Adrenal gland (tissue), 12 donors: ENCODE data around the gene SNAPC3. TPM values are rescaled to one million over a fixed set of nuclear protein-coding genes. Genes with fewer than 3 reads are reported as not detected.

ENCODE experiments used
- DNase-seq, 7 donors: peaks; one replicate each; pipeline ENCODE4 v3.0.0-alpha.2; 2019 to 2020
- H3K27ac ChIP-seq, 5 donors: fragments of 200-600 bp; sonication (generic) in 4 of 5; 1 replicate in 3 of 5; 2 replicates in 2 of 5; pipeline versions ENCODE4 v1.5.1 to v1.8.0; 2016 to 2020; ENCODE audit warnings: mild to moderate bottlenecking in 1 of 5
- H3K27me3 ChIP-seq: fragments of 200-600 bp; 2 replicates; pipeline ENCODE4 v1.8.0; 2021
- H3K36me3 ChIP-seq, 2 donors: fragments of 200-600 bp; replicated peaks in 1 of 2; 1 replicate in 1 of 2; 2 replicates in 1 of 2; pipeline versions ENCODE4 v1.5.1 to v1.8.0; 2018 to 2022
- H3K4me1 ChIP-seq, 2 donors: fragments of 200-600 bp; replicated peaks in 1 of 2; 1 replicate in 1 of 2; 2 replicates in 1 of 2; pipeline versions ENCODE4 v1.5.1 to v1.8.0; 2018 to 2021
- H3K4me3 ChIP-seq, 4 donors: fragments of 200-600 bp; sonication (generic) in 3 of 4; one replicate each; pipeline ENCODE4 v1.5.1; 2016 to 2018
- H3K9me3 ChIP-seq, 3 donors: fragments of 200-600 bp; sonication (generic) in 1 of 3; replicated peaks in 1 of 3; 1 replicate in 2 of 3; 2 replicates in 1 of 3; pipeline versions ENCODE4 v1.5.1 to v1.8.0; 2016 to 2021
- POLR2A ChIP-seq, 2 donors: fragments of 450-650 bp; IDR thresholded peaks; one replicate each; pipeline ENCODE4 v1.6.1; 2017; ENCODE audit warnings: antibody characterized with exemption in 2 of 2, mild to moderate bottlenecking in 2 of 2, moderate library complexity in 1 of 2
- WGBS, 4 donors: extraction: QIAGEN DNeasy Blood & Tissue Kit in 2 of 4; methylation state at CpG; one replicate each; pipeline versions ENCODE4 v1.1.5 to v1.1.7; 2013 to 2017; 5-methylcytosine and 5-hydroxymethylcytosine counted together
- intact Hi-C, 2 donors: fragments of 100-400 bp; cut with DNase I; formaldehyde crosslinking; loops; one replicate each; pipeline versions ENCODE4 v1.14.1 to v1.15.0; 2022 to 2023
- polyA plus RNA-seq, 3 donors: library from polyadenylated mRNA; stranded (reverse); fragments of 200-250 nt in 2 of 3; fragments of 350-450 nt in 1 of 3; fragmentation: Illumina TruSeq in 1 of 3; extraction: RNeasy Lipid Tissue Mini Kit (QIAGEN cat#74804) in 1 of 3; gene quantifications; one replicate each; pipeline ENCODE4 v1.2.3, GENCODE V29; 2013 to 2014
- total RNA-seq, 9 donors: library from RNA; depleted of rRNA in 4 of 9; stranded (reverse); fragments of >200 nt in 4 of 9; fragments of 120-200 nt in 1 of 9; fragmentation: NEBNext Ultra II Directional in 1 of 9; extraction: Animal tissue kit (Norgen Biotek cat#: 25700) in 1 of 9; gene quantifications; one replicate each; pipeline versions ENCODE4 v1.1.0 to v1.2.4, GENCODE V29; 2013 to 2023
- TF ChIP-seq, protein P1 (sequence below), 6 experiments: fragments of 450-650 bp in 4 of 6; fragments of 200-600 bp in 2 of 6; sonication (generic) in 1 of 6; IDR thresholded peaks; 1 replicate in 5 of 6; 2 replicates in 1 of 6; pipeline versions ENCODE4 v1.5.1 to v1.8.0; 2016 to 2021; ENCODE audit warnings: antibody characterized with exemption in 6 of 6, mild to moderate bottlenecking in 2 of 6, moderate library complexity in 1 of 6
- donor health status: healthy with polysubstance abuse.
- donor health status: Bipolar disorder and iron deficiency.
- donor health status: DM: yes; HTN: yes; CAD: no.
- donor health status: DM: no; HTN: no; CAD: no.
- donor health status: DM: no; HTN: no; CAD: no.
- donor health status: DM: yes; HTN: yes; CAD: no.

The SNAPC3 gene
- total and polyA plus RNA-seq, 12 donors: 9.8 to 62.2 (median 41.1) TPM

GRCh38 chr9:15480028-15480427, 57.4 kb downstream of the SNAPC3 start:
- Histone ChIP-seq H3K27ac (no peak overlapping the region), H3K27me3 (no peaks in the 10 kb centered on the region), H3K4me1 (no peaks in the 10 kb centered on the region), H3K4me3 (no peak overlapping the region), H3K9me3 (no peaks in the 10 kb centered on the region), H3K36me3 (peaks cover 0 to 7% of the 10 kb centered on the region in 2 donors)
- TF ChIP-seq, protein P1, sequence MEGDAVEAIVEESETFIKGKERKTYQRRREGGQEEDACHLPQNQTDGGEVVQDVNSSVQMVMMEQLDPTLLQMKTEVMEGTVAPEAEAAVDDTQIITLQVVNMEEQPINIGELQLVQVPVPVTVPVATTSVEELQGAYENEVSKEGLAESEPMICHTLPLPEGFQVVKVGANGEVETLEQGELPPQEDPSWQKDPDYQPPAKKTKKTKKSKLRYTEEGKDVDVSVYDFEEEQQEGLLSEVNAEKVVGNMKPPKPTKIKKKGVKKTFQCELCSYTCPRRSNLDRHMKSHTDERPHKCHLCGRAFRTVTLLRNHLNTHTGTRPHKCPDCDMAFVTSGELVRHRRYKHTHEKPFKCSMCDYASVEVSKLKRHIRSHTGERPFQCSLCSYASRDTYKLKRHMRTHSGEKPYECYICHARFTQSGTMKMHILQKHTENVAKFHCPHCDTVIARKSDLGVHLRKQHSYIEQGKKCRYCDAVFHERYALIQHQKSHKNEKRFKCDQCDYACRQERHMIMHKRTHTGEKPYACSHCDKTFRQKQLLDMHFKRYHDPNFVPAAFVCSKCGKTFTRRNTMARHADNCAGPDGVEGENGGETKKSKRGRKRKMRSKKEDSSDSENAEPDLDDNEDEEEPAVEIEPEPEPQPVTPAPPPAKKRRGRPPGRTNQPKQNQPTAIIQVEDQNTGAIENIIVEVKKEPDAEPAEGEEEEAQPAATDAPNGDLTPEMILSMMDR (IDR thresholded peaks at IDR 0.05): no peak
- no peak for TF ChIP-seq POLR2A (IDR thresholded peaks at IDR 0.05)
- WGBS, 4 donors: 83 to 87% (median 86%) methylated on average over 1 of the region's 1 CpG
- intact Hi-C loops: no loop called here
- DNase-seq: no peak

DNA sequence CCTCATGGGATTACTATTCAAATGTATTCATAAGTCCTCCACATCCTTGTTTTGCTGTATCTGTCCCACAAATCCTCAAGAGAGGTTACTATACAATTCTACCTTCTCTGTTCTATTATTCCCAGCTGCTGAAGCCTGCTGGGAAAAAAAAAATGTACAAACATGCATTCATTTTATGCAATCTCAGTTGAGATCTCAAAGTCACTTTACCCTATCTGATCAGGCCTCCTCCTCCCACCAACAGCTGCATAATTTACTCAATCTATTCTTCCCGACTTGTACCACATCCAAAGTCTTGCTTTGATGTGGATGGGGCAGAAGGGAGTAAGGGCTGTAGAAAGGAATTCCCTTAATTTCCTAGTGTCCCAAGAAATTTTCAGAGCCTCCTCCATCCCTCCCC, 59.5 kb downstream of the SNAPC3 start:
- WGBS, 4 donors: 71 to 85% (median 78%) methylated on average over 1 of the region's 1 CpG
- no peak for DNase-seq
- Histone ChIP-seq H3K9me3 (no peaks in the 10 kb centered on the region), H3K27ac (no peak overlapping the region), H3K27me3 (no peaks in the 10 kb centered on the region), H3K36me3 (peaks cover 0 to 4% of the 10 kb centered on the region in 2 donors), H3K4me3 (no peak overlapping the region), H3K4me1 (no peaks in the 10 kb centered on the region)
- intact Hi-C loops: no loop called here
- no peak for TF ChIP-seq POLR2A (IDR thresholded peaks at IDR 0.05)

GRCh38 chr9:15484802-15485201, 62.1 kb downstream of the SNAPC3 start:
- WGBS, 4 donors: 92 to 97% (median 93%) methylated on average over 6 of the region's 6 CpGs
- peaks cover 0 to 4% of the 10 kb centered on the region in 2 donors for H3K36me3 ChIP-seq
- H3K4me1 ChIP-seq: no peaks in the 10 kb centered on the region
- no peak overlapping the region for H3K4me3 ChIP-seq
- intact Hi-C loops: no loop called here
- H3K27me3 ChIP-seq: no peaks in the 10 kb centered on the region
- H3K9me3 ChIP-seq: no peaks in the 10 kb centered on the region
- H3K27ac ChIP-seq: no peak overlapping the region
- TF ChIP-seq, protein P1 (IDR thresholded peaks at IDR 0.05): no peak
- TF ChIP-seq POLR2A (IDR thresholded peaks at IDR 0.05): no peak
- DNase-seq: no peak

DNA sequence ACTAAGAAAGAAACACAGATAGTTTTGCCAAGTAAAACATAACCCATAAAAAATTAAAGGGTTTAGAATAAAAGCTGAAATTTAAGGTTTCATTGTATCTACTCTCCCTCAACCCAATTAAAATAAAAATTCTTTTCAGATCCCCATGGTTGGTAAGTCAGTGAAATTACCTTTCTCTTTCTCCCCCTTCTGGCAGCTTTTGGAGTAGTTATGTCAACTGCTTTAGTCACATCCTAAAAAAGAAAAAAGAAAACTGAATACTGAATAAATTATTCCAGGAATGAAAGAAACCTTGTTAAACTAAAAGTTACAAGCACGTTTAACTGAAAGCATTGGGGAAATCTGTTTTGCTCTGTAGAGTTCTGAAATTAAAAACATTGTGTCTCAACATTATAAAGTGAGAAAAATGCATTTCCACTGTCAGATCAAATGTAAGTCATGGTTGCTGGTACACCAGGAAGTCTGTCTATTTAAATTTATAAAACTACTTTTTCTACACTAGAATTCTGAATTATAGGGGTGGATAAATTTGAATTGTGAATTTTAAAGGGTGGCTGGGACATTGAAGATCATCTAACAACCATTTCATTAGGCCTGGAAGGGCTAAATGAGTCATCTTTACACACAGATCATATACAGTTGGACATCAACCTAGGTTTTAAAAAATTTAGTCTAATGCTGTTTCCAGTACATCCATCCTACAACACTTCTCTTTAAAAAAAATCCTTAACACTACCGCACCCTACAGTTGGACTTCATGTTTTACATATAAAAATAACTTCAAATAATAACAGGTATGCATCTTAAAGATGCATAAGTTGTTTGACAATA, 63.4 kb downstream of the SNAPC3 start:
- intact Hi-C loops: no loop called here
- TF ChIP-seq, protein P1 (IDR thresholded peaks at IDR 0.05): peak; percentile 34 to 55 (median 39)
- no peak for TF ChIP-seq POLR2A (IDR thresholded peaks at IDR 0.05)
- no peaks in the 10 kb centered on the region for H3K4me1 ChIP-seq
- no peak overlapping the region for H3K27ac ChIP-seq
- peaks cover 0 to 4% of the 10 kb centered on the region in 2 donors for H3K36me3 ChIP-seq
- no peak overlapping the region for H3K4me3 ChIP-seq
- 50 to 59% (median 55%) methylated on average over 2 of the region's 2 CpGs for WGBS, 4 donors
- H3K27me3 ChIP-seq: no peaks in the 10 kb centered on the region
- no peak for DNase-seq
- H3K9me3 ChIP-seq: no peaks in the 10 kb centered on the region

DNA sequence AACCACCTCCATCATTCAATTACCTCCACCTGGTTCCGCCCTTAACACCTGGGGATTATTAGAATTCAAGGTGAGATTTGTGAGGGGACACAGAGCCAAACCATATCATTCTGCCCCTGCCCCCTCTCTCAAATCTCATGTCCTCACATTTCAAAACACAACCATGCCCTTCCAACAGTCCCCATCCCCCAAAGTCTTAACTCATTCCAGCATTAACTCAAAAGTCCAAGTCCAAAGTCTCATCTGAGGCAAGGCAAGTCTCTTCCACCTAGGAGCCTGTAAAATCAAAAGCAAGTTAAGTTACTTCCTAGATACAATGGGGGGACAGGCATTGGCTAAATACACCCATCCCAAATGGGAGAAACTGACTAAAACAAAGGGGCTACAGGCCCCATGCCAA, 69.3 kb downstream of the SNAPC3 start:
- WGBS, 4 donors: 93 to 100% (median 100%) methylated on average over 1 of the region's 1 CpG
- H3K27ac ChIP-seq: no peak overlapping the region
- DNase-seq: no peak
- H3K9me3 ChIP-seq: no peaks in the 10 kb centered on the region
- no peak for TF ChIP-seq POLR2A (IDR thresholded peaks at IDR 0.05)
- TF ChIP-seq, protein P1 (IDR thresholded peaks at IDR 0.05): no peak
- no peaks in the 10 kb centered on the region for H3K27me3 ChIP-seq
- intact Hi-C loops: no loop called here
- no peak overlapping the region for H3K4me3 ChIP-seq
- H3K36me3 ChIP-seq: no peaks in the 10 kb centered on the region
- H3K4me1 ChIP-seq: no peaks in the 10 kb centered on the region
